ENCODE data around the gene DTNB.

The DTNB gene

DNA sequence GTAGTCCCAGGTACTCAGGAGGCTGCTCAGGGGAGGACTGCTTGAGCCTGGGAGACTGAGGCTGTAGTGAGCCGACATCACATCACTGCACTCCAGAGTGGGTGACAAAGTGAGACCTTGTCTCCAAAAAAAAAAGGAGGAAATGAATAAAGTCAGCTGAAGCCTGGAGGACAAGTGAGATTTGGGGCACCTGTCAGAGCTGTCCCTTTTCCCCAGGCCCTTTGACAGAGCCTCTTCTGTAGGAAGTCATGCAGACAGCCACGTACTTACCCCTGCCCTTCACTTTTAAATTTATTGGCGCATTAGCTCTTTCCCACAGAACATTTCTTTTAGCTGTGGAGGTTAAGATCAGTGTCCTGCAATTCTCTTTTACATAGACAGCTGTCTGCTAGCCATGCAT lies 180.7 kb downstream of the DTNB start:
- DNase-seq, result no peak

DNA sequence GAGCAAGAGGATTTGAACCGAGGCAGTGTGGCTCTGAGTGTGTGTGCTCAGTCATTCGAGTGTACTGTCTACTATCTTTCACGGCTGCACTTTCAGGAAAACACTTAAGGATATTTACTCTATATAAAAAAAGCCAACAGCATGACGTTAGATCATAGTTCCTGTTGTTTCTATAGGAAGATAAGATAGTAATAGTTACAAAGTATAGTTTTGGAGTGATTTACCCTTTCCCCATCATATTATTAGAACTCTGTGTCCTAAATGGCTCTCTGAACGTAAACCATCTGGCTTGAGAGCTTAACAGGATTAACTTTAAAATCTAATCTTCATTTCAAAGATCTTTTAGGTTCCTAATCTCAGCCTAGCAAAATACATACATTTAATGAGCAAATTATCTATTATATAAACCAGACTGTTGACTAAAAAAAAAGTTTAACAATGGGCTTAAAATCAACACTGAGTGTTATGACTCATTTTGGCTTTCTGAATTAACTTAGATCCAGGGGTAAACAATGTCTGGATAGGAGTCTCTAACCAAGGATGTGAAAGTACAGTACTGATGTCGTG lies 181.3 kb downstream of the DTNB start:
- DNase-seq, result no peak

DNA sequence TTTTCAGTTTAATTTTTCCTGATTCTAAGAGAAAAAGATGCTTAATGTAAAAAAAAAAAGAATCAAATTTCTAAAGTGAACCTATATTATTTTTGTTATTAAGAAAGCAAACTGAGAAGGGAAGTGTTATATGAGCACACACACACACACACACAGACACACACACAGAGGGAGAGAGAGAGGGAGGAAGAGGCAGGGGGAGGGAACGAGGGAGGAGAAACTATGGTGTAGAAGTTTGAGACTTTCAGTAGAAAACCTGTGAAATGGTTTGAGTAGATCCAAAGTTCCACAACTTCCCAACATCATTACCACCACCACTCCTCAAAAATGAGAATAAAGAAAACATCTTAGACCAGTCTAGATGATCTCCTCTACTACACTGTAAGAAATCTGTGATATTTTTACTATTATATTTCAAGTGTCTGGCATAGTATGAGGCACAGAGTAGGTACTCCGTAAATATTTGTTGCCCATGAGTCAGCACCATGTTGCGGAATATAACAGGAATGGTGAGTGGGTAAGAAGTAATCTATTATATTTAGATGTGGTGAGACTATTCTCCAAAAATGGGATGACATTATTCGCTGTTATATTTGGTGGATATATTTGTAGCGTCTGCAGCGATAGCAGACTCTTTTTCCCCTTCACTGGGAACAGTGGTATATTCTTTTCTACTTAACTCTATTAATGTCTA lies 182.2 kb downstream of the DTNB start:
- no peak for DNase-seq

DNA sequence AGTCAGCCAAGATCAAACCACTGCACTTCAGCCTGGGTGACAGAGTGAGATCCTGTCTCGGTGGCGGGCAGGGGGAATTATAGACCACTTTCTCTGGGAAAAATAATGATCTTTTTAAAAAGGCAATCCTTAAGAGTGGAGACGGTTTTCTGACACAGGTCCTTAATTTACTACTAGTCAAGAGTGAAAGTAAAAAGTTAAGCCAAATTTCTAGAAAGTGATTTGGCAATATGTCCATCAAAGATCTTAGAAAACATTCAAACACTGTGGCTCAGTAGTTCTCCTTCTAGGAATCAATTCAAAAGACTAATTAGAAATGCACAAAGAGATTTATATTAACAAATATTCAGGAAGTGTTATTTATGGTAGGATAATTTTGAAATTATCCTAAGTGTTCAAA lies 183.2 kb downstream of the DTNB start:
- DNase-seq, result no peak

DNA sequence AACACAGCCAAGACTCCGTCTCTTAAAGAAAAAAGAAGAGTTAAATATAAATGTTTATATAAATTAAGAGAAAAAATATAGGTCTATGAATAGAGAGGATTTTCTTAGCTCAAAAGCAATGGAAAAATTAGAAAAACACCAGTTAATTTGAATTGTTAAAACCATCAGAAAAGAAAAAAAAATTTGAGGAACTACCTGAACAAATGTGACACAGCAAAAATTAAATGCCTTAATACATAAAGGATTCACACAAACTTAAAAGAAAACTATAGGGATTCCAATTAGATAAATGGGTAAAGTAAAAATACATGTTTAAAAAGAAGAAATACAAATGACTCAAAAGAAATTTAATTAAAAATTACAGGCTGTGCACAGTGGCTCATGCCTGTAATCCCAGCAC lies 183.7 kb downstream of the DTNB start:
- no peak for DNase-seq

DNA sequence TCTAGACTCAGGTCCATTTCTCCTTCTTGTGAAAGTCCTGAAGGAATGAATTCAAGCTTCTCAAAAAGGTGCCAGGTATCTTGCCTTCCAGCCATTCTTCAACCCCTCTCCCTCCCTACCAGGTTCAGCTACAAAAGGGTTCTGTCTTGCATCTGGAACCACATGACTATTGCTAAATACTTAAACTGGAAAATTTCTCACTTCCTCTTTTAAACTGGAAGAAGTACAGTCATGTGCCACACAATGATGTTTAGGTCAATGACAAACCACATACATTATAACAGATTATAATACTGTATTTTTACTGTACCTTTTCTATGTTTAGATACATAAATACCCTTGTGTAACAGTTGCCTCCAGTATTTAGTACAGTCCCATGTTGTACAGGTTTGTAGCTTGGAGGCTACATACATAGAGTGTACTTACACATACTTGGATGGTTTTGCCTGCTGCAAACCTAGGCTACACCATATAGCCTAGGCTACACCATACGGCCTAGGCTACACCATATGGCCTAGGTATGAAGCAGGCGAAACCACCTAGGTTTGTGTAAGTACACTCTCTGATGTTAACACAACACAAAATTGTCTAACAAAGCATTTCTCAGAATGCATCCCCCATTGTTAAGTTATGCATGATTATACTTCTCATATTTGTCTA lies 189.6 kb downstream of the DTNB start:
- DNase-seq, result peak; percentile 67

DNA sequence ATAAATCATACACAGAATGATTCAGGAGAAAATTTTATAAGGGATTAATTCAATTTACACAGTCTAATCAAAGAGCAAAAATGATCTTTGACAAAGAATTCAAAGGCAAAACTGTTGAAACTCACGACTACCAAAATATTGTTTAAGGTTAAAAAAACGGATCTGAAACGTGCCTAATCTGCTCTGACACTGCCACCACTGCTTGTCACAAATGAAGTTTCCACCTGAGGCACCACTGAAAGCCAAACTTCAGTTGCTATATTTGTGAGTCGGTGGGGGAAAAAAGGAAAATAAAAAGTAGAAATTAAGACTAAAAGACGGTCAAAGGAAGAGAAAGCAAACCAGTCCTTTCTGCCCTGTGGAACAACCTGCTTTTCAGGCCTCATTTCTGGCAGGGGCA lies 191.0 kb downstream of the DTNB start:
- DNase-seq, result no peak

DNA sequence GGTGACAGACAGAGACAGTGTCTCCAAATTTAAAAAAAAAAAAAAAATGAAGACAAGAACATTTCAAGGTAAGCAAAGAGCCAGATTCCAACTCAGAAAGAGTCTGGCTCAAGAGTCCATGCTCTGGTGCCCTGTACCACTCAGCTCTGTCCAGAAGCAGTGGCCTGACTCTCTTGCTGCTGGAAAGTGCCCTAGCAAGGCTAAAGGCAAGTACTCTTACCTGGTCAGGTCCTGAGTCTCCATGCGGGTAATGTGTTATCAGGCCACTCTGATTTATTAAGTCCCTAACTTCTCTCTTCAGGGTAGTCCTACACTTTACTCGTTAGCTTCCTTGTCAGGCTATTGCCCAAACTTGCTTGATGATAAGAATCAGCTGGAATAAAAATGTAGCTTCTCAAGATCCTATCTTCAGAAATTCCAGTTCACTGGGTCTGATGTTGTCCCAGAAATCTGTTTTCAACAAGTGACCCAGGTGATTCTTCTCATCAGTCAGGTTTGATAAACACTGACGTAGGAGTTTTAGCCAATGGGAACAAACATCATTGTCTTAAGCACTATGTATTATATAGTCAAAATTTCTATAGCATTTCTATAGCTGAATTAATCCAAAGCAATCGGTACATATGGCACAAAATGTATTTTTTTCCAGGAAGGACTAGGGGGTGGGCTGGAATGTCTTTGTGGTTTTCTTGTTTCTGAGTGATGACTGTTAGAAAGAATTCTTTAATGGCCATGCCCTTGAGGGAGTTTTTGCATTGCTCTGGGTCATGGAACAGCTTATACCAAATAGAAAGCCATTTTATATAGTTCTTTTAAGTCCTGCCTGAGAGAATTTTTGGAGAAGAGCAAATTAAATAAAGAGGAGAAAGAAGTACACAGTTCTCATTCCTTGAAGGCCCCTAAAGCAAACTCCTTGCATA lies 191.7 kb downstream of the DTNB start:
- DNase-seq, result no peak

DNA sequence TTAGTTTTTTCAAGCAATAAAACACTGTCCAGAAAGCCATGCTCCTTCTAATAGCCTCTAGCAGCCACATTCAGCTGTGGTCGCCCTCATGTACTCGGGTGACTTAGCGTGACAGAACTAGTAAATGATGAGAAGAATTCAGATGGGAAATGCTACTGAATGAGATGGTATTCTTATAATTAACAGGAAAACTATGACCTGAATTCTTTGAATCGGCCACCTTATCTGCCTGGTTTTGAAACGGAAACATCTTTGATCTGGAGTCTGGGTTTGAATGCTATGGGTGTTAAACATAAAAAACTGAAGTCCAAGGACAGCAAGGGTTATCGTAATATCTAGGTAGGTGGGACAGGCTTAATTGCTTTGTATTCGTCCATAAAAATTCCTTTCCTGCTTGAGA lies 192.8 kb downstream of the DTNB start:
- no peak for DNase-seq

DNA sequence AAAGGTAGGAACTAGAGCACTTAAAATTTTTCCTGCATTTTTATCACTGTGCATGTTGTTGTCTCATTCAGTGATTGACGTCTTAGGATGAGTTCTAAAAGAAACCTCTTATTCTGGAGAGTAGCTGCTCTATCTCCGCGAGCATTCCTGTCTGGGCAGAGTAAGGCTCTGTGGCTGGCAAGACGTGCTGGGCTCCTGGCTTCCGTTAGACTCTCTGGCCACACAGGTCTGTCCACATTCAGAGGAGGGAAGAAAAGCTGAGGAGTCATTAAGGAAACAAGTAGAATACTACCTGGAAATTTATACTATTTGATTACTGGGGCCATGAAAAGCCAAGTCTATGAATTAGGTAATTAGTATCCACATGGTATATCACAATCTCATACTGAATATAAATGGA lies 193.6 kb downstream of the DTNB start:
- DNase-seq, result no peak

DNA sequence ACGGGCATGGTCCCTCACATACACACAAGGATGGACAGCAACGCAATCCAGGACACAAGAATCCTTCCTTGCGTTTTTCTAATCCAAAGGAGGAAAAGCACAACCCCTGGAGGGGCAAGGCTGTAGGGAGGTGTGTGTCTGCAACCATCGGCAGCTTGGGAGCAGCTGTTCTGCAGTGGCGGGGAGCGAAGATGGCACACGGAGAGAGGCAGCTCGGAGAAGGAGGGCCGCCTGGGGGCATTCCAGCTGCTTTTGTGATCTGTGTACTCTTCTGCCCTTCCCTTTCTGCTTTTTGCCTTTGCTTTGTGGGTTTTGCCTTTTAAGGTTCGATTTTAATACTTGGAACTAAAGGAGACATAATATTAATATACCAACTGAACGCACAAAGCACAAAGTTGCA lies 194.6 kb downstream of the DTNB start:
- no peak for DNase-seq

DNA sequence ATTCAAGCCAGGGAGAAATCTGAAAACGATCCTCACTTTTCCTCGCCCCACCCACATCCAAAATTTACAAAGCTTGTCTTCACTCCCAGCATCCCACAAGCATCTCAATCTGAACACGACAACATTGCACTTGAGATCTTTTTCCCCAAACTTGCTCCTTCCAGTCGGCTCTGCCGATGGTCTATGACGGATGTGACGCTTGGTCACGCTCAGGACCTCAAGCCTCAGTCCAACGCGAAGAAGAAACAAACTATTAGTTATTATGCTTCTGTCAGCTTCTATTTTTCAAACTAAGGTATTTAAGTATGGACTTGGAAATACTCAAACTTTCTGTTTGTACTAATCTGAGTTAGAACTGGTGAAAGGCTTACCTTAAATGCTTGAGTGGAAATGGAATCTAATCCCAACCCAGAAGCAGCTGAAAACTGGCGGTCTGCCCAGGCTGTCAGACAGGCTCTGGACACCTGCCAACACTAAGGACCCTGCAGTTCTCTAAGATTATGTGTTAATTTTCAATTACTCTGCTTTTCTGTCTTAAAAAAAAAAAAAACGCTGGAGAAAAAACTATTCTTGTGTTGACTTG lies 199.5 kb downstream of the DTNB start:
- DNase-seq, result no peak

DNA sequence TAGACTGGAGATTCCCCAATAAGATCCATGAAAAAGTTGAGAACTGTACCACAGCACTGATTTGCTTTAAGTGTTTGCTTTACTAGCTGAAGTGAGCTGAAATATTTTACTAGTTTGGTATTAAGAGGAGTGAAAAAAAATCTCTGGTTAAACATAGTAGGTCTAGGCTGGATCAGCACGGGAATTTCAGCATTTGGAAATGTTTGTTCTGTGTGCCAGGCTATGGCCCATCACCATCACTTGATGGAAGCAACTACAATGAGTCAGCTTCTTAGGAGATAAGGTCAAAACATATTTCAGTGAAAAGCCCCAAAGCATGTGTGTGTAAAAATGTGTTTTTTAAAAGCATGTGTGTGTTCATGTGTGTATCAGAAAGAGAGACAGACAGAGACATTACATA lies 200.2 kb downstream of the DTNB start:
- no peak for DNase-seq

DNA sequence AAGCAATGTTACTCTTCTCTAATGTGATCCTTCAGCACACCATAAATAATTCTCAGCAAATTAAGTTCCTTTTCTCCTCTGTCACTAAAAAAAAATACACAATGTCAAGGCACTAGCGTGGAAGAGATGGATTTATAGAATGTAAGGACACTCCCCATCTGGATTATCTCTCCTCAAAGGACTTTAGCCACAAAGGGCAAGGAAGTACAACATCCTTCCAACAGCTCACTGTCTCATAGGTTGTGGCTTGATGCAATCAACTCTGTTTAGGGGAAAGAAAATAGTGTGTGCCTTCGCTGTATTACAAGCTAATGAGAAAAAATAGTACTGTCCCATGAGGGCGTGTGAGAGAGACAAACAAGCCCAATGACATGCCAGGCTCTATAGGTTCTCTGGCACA lies 202.6 kb downstream of the DTNB start:
- no peak for DNase-seq

DNA sequence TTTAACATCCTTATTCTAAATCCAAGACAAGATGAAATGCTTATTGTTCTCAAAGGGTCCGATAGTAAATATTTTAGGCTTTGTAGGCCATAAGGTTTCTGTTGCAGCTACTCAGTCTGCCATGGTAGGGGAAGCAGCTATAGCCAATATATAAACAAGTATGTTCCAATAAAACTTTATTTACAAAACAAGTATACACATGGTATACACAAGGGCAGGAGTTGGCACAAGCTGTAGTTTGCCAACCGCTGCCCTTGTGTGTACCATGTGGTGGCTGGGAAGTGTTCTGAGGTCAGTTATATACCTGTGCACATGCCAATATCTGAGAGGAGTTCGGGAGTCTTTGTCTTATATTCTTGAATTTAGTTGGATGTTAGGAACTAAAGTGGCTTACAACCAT lies 205.6 kb downstream of the DTNB start:
- no peak for DNase-seq

DNA sequence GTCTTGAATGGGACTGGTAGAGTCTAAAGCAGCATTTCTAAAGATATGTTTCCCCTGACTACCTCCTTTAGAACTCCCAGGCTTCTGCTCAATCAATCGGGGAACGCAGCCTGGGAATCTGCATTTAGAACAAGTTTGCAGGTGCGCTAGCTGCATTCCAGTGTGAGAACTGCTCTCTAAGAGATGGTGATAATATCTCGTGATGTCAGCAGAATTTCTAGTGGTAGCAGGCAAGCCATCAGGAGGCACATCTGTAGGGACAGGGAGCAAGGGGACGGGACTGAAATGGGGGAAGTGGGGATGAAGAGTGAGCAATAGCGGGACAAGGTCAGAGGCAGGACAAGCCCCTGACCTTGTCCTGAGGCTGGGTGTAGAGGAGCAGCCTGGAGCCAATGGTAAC lies 211.4 kb downstream of the DTNB start:
- no peak for DNase-seq

DNA sequence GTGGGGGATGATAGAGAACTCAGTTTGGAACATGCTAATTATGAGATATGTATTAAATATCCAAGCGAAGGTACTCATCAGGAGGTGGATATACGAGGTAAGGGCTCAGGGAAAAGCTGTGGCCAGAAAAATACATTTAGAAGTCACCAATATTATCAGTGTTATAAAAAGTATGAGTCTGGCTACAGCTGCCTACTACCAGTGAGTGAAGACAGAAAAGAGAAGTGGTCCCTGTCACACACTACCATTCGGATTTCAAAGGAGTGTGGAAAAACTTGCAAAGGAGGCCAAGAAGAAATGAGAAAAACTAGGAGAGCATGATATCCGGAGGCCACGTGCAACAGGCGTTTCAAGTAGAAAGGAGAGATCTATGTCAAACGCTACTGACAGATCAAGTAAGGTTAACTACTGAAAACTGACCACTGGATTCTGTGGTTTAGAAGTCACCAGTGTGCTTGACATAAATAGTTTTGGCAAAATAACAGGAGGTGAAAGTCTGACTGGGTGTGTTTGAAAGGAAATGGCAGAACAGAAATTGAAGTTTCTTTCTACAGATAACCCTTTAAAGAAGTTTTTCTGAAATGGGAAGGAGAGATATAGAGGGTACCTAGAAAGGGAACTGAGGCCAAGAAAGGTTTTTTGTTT lies 213.0 kb downstream of the DTNB start:
- no peak for DNase-seq

DNA sequence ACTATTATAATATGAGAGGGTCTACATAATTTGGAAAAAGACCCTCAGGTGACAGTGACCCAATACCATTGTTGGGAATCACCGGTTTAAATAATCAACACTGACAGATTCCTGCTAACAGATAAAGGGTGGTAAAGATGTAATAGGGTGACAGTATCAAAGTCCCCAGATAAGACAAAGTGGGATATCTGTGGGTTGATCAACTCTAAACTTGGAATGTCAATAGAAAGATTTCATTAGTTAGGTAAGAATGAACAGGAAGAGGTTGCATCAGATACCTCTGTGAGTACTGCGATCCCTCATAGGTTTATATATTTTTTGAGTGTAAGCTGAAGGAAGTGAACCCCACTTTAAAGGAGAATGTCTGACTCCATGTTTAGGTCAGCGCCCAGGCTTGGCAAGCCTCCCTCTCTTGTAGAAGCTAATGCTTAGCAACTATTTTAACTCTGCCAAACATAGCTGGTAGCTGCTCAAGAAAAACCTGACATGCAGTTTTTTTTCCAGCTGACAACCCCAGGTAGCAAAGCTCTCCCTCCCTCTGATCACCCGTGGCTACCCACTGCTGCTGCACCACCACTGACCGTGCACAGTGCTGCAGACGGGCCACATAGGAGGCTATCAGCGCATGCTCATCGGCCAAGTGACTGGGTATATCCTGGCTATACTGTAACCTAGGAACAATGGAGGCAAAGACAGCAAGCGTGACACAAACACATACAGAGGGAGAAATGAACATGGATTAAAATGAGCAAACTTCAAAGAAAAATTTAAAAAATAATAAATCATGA lies 218.4 kb downstream of the DTNB start:
- no peak for DNase-seq

DNA sequence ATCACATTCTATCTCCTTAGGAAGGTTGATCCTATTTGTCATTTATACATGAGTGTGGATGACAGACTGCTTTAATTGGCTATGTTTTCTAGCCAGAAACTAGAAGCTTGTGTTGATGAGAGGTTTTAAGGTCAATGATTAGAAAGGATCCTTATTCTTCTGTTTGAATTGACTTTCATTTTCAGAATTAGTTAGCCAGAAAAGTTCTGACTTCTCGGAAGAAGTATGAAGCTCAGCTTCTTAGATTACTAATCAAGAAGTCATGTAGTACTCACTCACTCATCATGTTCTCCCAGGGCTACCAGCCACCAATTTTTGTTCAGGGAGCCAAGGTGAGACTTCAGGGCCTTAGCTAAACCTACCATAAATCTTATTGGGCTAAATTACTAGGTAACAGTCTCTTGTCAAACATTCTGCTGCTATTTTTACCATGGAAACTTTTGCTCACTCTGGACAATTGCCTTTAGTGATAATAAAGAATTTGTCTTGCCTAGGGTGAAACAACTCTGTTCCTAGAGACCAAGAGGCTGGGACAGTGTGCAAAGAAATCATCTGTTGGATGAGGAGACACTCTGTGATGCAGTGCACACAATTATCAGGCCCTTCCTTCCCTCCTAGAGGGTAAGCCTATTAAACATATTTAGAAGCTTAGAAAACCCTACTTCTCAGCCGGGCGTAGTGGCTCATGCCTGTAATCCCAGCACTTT lies 220.0 kb downstream of the DTNB start:
- no peak for DNase-seq

DNA sequence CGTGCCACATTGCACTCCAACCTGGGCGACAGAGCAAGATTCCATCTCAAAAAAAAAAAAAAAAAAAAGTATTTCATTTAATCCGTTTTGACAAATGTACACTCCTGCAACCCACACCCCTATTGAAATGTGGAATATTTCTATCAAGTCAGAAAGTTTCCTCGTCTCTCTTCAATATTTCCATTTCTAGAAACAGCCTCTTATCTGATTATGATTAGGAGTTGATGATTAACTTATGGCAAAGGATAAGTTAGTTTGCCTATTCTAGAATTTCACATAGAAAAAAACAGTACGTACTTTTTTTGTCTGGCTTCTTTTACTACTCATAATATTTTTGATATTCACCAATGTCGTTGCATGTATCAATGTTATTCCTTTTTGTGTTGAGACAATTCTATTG lies 224.6 kb downstream of the DTNB start:
- DNase-seq, result no peak

DNA sequence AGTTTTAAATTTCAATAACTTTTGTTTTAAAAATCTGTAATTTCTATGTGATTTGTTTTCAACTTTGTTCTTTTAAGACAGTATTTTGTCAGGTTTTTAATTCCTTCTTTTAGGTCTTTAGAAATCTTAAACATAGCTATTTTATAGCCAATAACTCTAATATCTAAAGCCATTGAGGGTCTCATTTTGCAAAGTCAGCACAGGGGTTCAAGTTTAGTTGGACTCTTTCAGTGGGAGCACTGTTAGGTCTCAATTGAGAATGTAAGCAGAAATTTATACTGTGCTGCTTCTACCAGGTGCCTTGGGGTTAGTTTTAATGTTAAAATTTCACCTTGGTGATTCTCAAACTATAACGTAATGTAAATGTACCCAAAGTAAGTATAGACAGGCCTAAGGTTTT lies 226.4 kb downstream of the DTNB start:
- DNase-seq, result no peak

Data from SIG-M5 (cell line).